Measurements from ENCODE around the gene PON1.

The PON1 gene

DNA sequence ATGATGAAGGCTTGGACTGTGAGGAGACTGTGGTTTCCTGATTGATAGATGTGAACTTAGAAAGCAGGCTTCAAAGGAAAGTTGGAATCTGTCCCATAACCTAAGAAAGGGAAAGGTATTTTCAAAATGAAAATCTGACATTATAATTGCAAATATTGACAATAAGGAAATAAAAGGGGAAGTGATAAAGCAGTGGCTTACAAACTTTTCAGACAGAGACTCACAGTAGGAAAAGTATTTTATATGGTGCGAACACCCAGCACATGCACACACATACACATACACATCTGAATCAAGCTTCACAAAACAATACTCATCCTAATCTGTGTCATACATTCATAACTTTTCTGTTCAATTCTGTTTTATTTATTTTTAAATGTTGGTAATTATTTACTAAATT is 4.8 kb downstream of the PON1 start:
- no peak overlapping the region for H3K14ac ChIP-seq (ENCODE audit: low read length in 2 of 2)
- H3K27ac ChIP-seq (ENCODE audit: low read length, poor library complexity, severe bottlenecking) = no peak overlapping the region
- H3K36me3 ChIP-seq (ENCODE audit: control insufficient read depth in 1 of 2, insufficient read depth in 2 of 2, low read depth in 1 of 2, low read length in 2 of 2) = no peaks in the 10 kb centered on the region
- no peak overlapping the region for H2AFZ ChIP-seq (ENCODE audit: low read depth, low read length)
- no peak overlapping the region for H3K4me2 ChIP-seq (ENCODE audit: low read length, poor library complexity, severe bottlenecking)
- no peak overlapping the region for H4K91ac ChIP-seq (ENCODE audit: low read length)
- H3K27me3 ChIP-seq (ENCODE audit: control insufficient read depth in 1 of 2, insufficient read depth in 1 of 2, low read length in 2 of 2) = peaks cover 0 to 9% of the 10 kb centered on the region in 2 experiments
- no peak overlapping the region for H3K9ac ChIP-seq (ENCODE audit: low read length)
- no peak overlapping the region for H2BK5ac ChIP-seq (ENCODE audit: low read depth, low read length, poor library complexity, severe bottlenecking)
- WGBS = no CpG with 5 or more reads among the region's 1 CpG
- peaks cover 4% of the 10 kb centered on the region for H3K4me1 ChIP-seq (ENCODE audit: control insufficient read depth, insufficient read depth, low read depth, low read length)
- no peak overlapping the region for H3K23ac ChIP-seq (ENCODE audit: low read length in 2 of 2)
- no peaks in the 10 kb centered on the region for H3K9me3 ChIP-seq (ENCODE audit: control insufficient read depth, low read length)
- no peak overlapping the region for H3K18ac ChIP-seq (ENCODE audit: low read depth in 1 of 2, low read length in 2 of 2)
- DNase-seq = no peak
- no peak overlapping the region for H2BK120ac ChIP-seq (ENCODE audit: low read depth, low read length)
- H2BK12ac ChIP-seq (ENCODE audit: low read length in 2 of 2) = no peak overlapping the region
- H2AK5ac ChIP-seq (ENCODE audit: low read length, severe bottlenecking) = no peak overlapping the region
- H3K4ac ChIP-seq (ENCODE audit: low read depth in 1 of 2, low read length in 2 of 2) = no peak overlapping the region
- no peak overlapping the region for H2BK15ac ChIP-seq (ENCODE audit: low read depth, poor library complexity, severe bottlenecking)
- H3K79me1 ChIP-seq (replicated peaks; ENCODE audit: low read length, poor library complexity, severe bottlenecking) = no peaks in the 10 kb centered on the region
- no peak overlapping the region for H4K8ac ChIP-seq (ENCODE audit: low read length)
- H3K4me3 ChIP-seq (ENCODE audit: insufficient read depth in 1 of 2, low read depth in 1 of 2, low read length in 2 of 2) = no peak overlapping the region

- Histone ChIP-seq H3K14ac (ENCODE audit: low read length in 2 of 2) (no peak overlapping the region), H3K4me1 (ENCODE audit: control insufficient read depth, insufficient read depth, low read depth, low read length) (no peaks in the 10 kb centered on the region), H2BK15ac (ENCODE audit: low read depth, poor library complexity, severe bottlenecking) (no peak overlapping the region), H3K4me2 (ENCODE audit: low read length, poor library complexity, severe bottlenecking) (no peak overlapping the region), H3K79me1 (replicated peaks; ENCODE audit: low read length, poor library complexity, severe bottlenecking) (no peaks in the 10 kb centered on the region), H3K18ac (ENCODE audit: low read depth in 1 of 2, low read length in 2 of 2) (no peak overlapping the region), H2BK12ac (ENCODE audit: low read length in 2 of 2) (no peak overlapping the region), H4K8ac (ENCODE audit: low read length) (no peak overlapping the region), H3K23ac (ENCODE audit: low read length in 2 of 2) (no peak overlapping the region), H2AK5ac (ENCODE audit: low read length, severe bottlenecking) (no peak overlapping the region), H3K27ac (ENCODE audit: low read length, poor library complexity, severe bottlenecking) (no peak overlapping the region), H2BK5ac (ENCODE audit: low read depth, low read length, poor library complexity, severe bottlenecking) (no peak overlapping the region), H3K36me3 (ENCODE audit: control insufficient read depth in 1 of 2, insufficient read depth in 2 of 2, low read depth in 1 of 2, low read length in 2 of 2) (no peaks in the 10 kb centered on the region), H3K4ac (ENCODE audit: low read depth in 1 of 2, low read length in 2 of 2) (no peak overlapping the region), H3K9ac (ENCODE audit: low read length) (no peak overlapping the region), H3K9me3 (ENCODE audit: control insufficient read depth, low read length) (no peaks in the 10 kb centered on the region), H4K91ac (ENCODE audit: low read length) (no peak overlapping the region), H2BK120ac (ENCODE audit: low read depth, low read length) (no peak overlapping the region), H3K4me3 (ENCODE audit: insufficient read depth in 1 of 2, low read depth in 1 of 2, low read length in 2 of 2) (no peak overlapping the region), H3K27me3 (ENCODE audit: control insufficient read depth in 1 of 2, insufficient read depth in 1 of 2, low read length in 2 of 2) (peaks cover 0 to 3% of the 10 kb centered on the region in 2 experiments), H2AFZ (ENCODE audit: low read depth, low read length) (no peak overlapping the region)
- WGBS = 98% methylated on average over 3 of the region's 8 CpGs
- no peak for DNase-seq
These were observed 5.7 kb downstream of the PON1 start for GRCh38 chr7:95318501-95319100.

GRCh38 chr7:95317966-95318365 is 6.4 kb downstream of the PON1 start:
- no peaks in the 10 kb centered on the region for H3K9me3 ChIP-seq (ENCODE audit: control insufficient read depth, low read length)
- H3K23ac ChIP-seq (ENCODE audit: low read length in 2 of 2) = no peak overlapping the region
- H3K27ac ChIP-seq (ENCODE audit: low read length, poor library complexity, severe bottlenecking) = no peak overlapping the region
- H3K4me2 ChIP-seq (ENCODE audit: low read length, poor library complexity, severe bottlenecking) = no peak overlapping the region
- H2BK120ac ChIP-seq (ENCODE audit: low read depth, low read length) = no peak overlapping the region
- no peak overlapping the region for H2BK5ac ChIP-seq (ENCODE audit: low read depth, low read length, poor library complexity, severe bottlenecking)
- H3K4me3 ChIP-seq (ENCODE audit: insufficient read depth in 1 of 2, low read depth in 1 of 2, low read length in 2 of 2) = no peak overlapping the region
- DNase-seq = no peak
- no peak overlapping the region for H3K9ac ChIP-seq (ENCODE audit: low read length)
- no peak overlapping the region for H2AK5ac ChIP-seq (ENCODE audit: low read length, severe bottlenecking)
- H2BK12ac ChIP-seq (ENCODE audit: low read length in 2 of 2) = no peak overlapping the region
- H3K4ac ChIP-seq (ENCODE audit: low read depth in 1 of 2, low read length in 2 of 2) = no peak overlapping the region
- peaks cover 0 to 3% of the 10 kb centered on the region in 2 experiments for H3K27me3 ChIP-seq (ENCODE audit: control insufficient read depth in 1 of 2, insufficient read depth in 1 of 2, low read length in 2 of 2)
- H3K36me3 ChIP-seq (ENCODE audit: control insufficient read depth in 1 of 2, insufficient read depth in 2 of 2, low read depth in 1 of 2, low read length in 2 of 2) = no peaks in the 10 kb centered on the region
- no peak overlapping the region for H3K14ac ChIP-seq (ENCODE audit: low read length in 2 of 2)
- no peak overlapping the region for H2BK15ac ChIP-seq (ENCODE audit: low read depth, poor library complexity, severe bottlenecking)
- H3K4me1 ChIP-seq (ENCODE audit: control insufficient read depth, insufficient read depth, low read depth, low read length) = no peaks in the 10 kb centered on the region
- no peaks in the 10 kb centered on the region for H3K79me1 ChIP-seq (replicated peaks; ENCODE audit: low read length, poor library complexity, severe bottlenecking)
- no CpG with 5 or more reads among the region's 3 CpGs for WGBS
- H2AFZ ChIP-seq (ENCODE audit: low read depth, low read length) = no peak overlapping the region
- no peak overlapping the region for H4K8ac ChIP-seq (ENCODE audit: low read length)
- no peak overlapping the region for H4K91ac ChIP-seq (ENCODE audit: low read length)
- H3K18ac ChIP-seq (ENCODE audit: low read depth in 1 of 2, low read length in 2 of 2) = no peak overlapping the region

GRCh38 chr7:95317546-95317945 is 6.8 kb downstream of the PON1 start:
- DNase-seq = no peak
- no peak overlapping the region for H3K9ac ChIP-seq (ENCODE audit: low read length)
- 70% methylated on average over 2 of the region's 2 CpGs for WGBS
- H3K18ac ChIP-seq (ENCODE audit: low read depth in 1 of 2, low read length in 2 of 2) = no peak overlapping the region
- no peak overlapping the region for H3K4me2 ChIP-seq (ENCODE audit: low read length, poor library complexity, severe bottlenecking)
- H3K4me1 ChIP-seq (ENCODE audit: control insufficient read depth, insufficient read depth, low read depth, low read length) = no peaks in the 10 kb centered on the region
- H3K27me3 ChIP-seq (ENCODE audit: control insufficient read depth in 1 of 2, insufficient read depth in 1 of 2, low read length in 2 of 2) = peaks cover 0 to 3% of the 10 kb centered on the region in 2 experiments
- H2BK120ac ChIP-seq (ENCODE audit: low read depth, low read length) = no peak overlapping the region
- no peak overlapping the region for H2AK5ac ChIP-seq (ENCODE audit: low read length, severe bottlenecking)
- no peak overlapping the region for H2BK5ac ChIP-seq (ENCODE audit: low read depth, low read length, poor library complexity, severe bottlenecking)
- no peak overlapping the region for H3K4me3 ChIP-seq (ENCODE audit: insufficient read depth in 1 of 2, low read depth in 1 of 2, low read length in 2 of 2)
- no peaks in the 10 kb centered on the region for H3K79me1 ChIP-seq (replicated peaks; ENCODE audit: low read length, poor library complexity, severe bottlenecking)
- no peak overlapping the region for H3K23ac ChIP-seq (ENCODE audit: low read length in 2 of 2)
- H3K27ac ChIP-seq (ENCODE audit: low read length, poor library complexity, severe bottlenecking) = no peak overlapping the region
- no peak overlapping the region for H2AFZ ChIP-seq (ENCODE audit: low read depth, low read length)
- H2BK15ac ChIP-seq (ENCODE audit: low read depth, poor library complexity, severe bottlenecking) = no peak overlapping the region
- no peaks in the 10 kb centered on the region for H3K36me3 ChIP-seq (ENCODE audit: control insufficient read depth in 1 of 2, insufficient read depth in 2 of 2, low read depth in 1 of 2, low read length in 2 of 2)
- no peak overlapping the region for H4K91ac ChIP-seq (ENCODE audit: low read length)
- no peak overlapping the region for H3K4ac ChIP-seq (ENCODE audit: low read depth in 1 of 2, low read length in 2 of 2)
- H3K14ac ChIP-seq (ENCODE audit: low read length in 2 of 2) = no peak overlapping the region
- H4K8ac ChIP-seq (ENCODE audit: low read length) = no peak overlapping the region
- H2BK12ac ChIP-seq (ENCODE audit: low read length in 2 of 2) = no peak overlapping the region
- H3K9me3 ChIP-seq (ENCODE audit: control insufficient read depth, low read length) = no peaks in the 10 kb centered on the region
